ENCODE results near the gene KIZ. TPM values are rescaled to one million over a fixed set of nuclear protein-coding genes. Genes with fewer than 3 reads are reported as not detected.

KIZ gene
- total and polyA plus RNA-seq, 2 experiments from 2014 or later = 58.3 to 63.6 TPM

- TF ChIP-seq ZNF114 (CRISPR knock-in tag; IDR thresholded peaks at IDR 0.05) (no peak), ZNF331 (CRISPR knock-in tag; IDR thresholded peaks at IDR 0.05; ENCODE audit: low read depth) (no peak), EZH2phosphoT487 (IDR thresholded peaks at IDR 0.05; ENCODE audit: unreplicated experiment) (no peak), ZNF462 (CRISPR knock-in tag; IDR thresholded peaks at IDR 0.05) (no peak)
Observed at GRCh38 chr20:21202259-21202658, 76.4 kb downstream of the KIZ start (continued).

GRCh38 chr20:21203088-21203656 lies 77.3 kb downstream of the KIZ start:
- Histone ChIP-seq H3K4me2 (no peak overlapping the region), H3K27ac (ENCODE audit: low read depth) (no peak overlapping the region), H3F3A (replicated peaks; ENCODE audit: low read depth) (peaks cover 4% of the 10 kb centered on the region; the same call in 1 of the 2 replicates), H3K9me2 (ENCODE audit: insufficient read depth) (no peaks in the 10 kb centered on the region), H4K20me1 (replicated peaks; ENCODE audit: insufficient read depth) (no peaks in the 10 kb centered on the region), H3K36me3 (ENCODE audit: insufficient read depth) (0 out of 2 replicates have a peak, but pooled peaks cover 4% of the 10 kb centered on the region), H3K79me2 (replicated peaks; ENCODE audit: insufficient read depth) (0 out of 2 replicates have a peak, but pooled peaks cover 5% of the 10 kb centered on the region), H3K4me1 (ENCODE audit: insufficient read depth) (peaks cover 19% of the 10 kb centered on the region), H3K4me3 (no peak overlapping the region), H3K27me3 (ENCODE audit: insufficient read depth) (no peaks in the 10 kb centered on the region), H2AFZ (no peak overlapping the region)
- no peak for TF ChIP-seq JUNB (IDR thresholded peaks at IDR 0.05; ENCODE audit: unreplicated experiment)
- TF ChIP-seq ETS1 (IDR thresholded peaks at IDR 0.05) = no peak
- no peak for TF ChIP-seq CTCF (conservative IDR thresholded peaks at IDR 0.05; ENCODE audit: low read depth in 2 of 2)
- no peak for TF ChIP-seq STAT1 (IDR thresholded peaks at IDR 0.05; ENCODE audit: unreplicated experiment)
- TF ChIP-seq EZH2phosphoT487 (IDR thresholded peaks at IDR 0.05; ENCODE audit: unreplicated experiment) = no peak
- H3K4me1 Mint-ChIP-seq = peaks cover 33% of the 10 kb centered on the region
- no peak overlapping the region for H3K4me3 Mint-ChIP-seq
- H3K27me3 Mint-ChIP-seq (ENCODE audit: insufficient read depth, low read depth, poor library complexity) = peaks cover under 1% of the 10 kb centered on the region
- DNase-seq (ENCODE audit: low spot score) (no peak), ATAC-seq (no peak)
- H3K27ac Mint-ChIP-seq = no peak overlapping the region
- H3K9me3 Mint-ChIP-seq = no peaks in the 10 kb centered on the region
- H3K36me3 Mint-ChIP-seq (ENCODE audit: low read depth) = peaks cover 17% of the 10 kb centered on the region

Data from GM23338 (cell line).